Peyer's patch (tissue), 4 donors: ENCODE data around the gene REEP6.

Experiments
- CTCF ChIP-seq, 6 experiments: fragments of 450-650 bp in 4 of 6; fragments of 200-600 bp in 2 of 6; sonication (generic) in 1 of 6; IDR thresholded peaks; one replicate each; pipeline ENCODE4 v1.5.1; 2017 to 2019; ENCODE audit warnings: antibody characterized with exemption in 6 of 6, mild to moderate bottlenecking in 3 of 6, moderate library complexity in 1 of 6
- POLR2A ChIP-seq, 2 donors: fragments of 450-650 bp; IDR thresholded peaks; one replicate each; pipeline ENCODE4 v1.5.1; 2017; ENCODE audit warnings: antibody characterized with exemption in 2 of 2, mild to moderate bottlenecking in 2 of 2, moderate library complexity in 2 of 2

GRCh38 chr19:1455002-1455335 is 36.0 kb upstream of the REEP6 start:
- no peak for TF ChIP-seq CTCF (IDR thresholded peaks at IDR 0.05)
- TF ChIP-seq POLR2A (IDR thresholded peaks at IDR 0.05) = no peak
